Natural killer cell (primary cell): ENCODE results near the gene FAR2. TPM values are rescaled to one million over a fixed set of nuclear protein-coding genes. Genes with fewer than 3 reads are reported as not detected.

ENCODE experiments used
- ATAC-seq, 3 donors: fragments of 150-1000 bp in 2 of 3; fragments of 200-7000 bp in 1 of 3; cut with Tn5 transposase; 1 replicate in 1 of 3; 2 replicates in 2 of 3; pipeline ENCODE4 v1.10.0; 2021; ENCODE audit warnings: mild to moderate bottlenecking in 2 of 3, moderate library complexity in 2 of 3
- DNase-seq, 2 donors: peaks; one replicate each; pipeline versions ENCODE4 v3.0.0 to v3.0.0-alpha.2; 2013 to 2021; ENCODE audit warnings: mixed read lengths in 1 of 2
- H3K27ac ChIP-seq: one replicate; pipeline ENCODE4 v1.5.1; 2013; ENCODE audit warnings: mild to moderate bottlenecking, low read length
- H3K27me3 ChIP-seq: one replicate; pipeline ENCODE4 v1.6.1; 2013; ENCODE audit warnings: low read length; ENCODE audit not compliant: control insufficient read depth, insufficient read depth
- H3K36me3 ChIP-seq: one replicate; pipeline ENCODE4 v1.6.1; 2013; ENCODE audit warnings: low read length; ENCODE audit not compliant: control insufficient read depth, insufficient read depth
- H3K4me1 ChIP-seq: one replicate; pipeline ENCODE4 v1.6.1; 2013; ENCODE audit warnings: low read length; ENCODE audit not compliant: control insufficient read depth, insufficient read depth
- H3K4me3 ChIP-seq: one replicate; pipeline ENCODE4 v1.5.1; 2013; ENCODE audit warnings: low read length
- H3K9me3 ChIP-seq: one replicate; pipeline ENCODE4 v1.6.1; 2013; ENCODE audit warnings: low read length; ENCODE audit not compliant: control insufficient read depth, insufficient read depth
- H3K27ac Mint-ChIP-seq, 2 donors: one replicate each; pipeline ENCODE4 v1.8.0; 2022; ENCODE audit warnings: mild to moderate bottlenecking in 2 of 2, mixed read lengths in 2 of 2, moderate library complexity in 1 of 2
- H3K27me3 Mint-ChIP-seq, 2 donors: one replicate each; pipeline ENCODE4 v1.8.0; 2022; ENCODE audit warnings: low read depth in 2 of 2, mixed read lengths in 2 of 2
- H3K36me3 Mint-ChIP-seq: one replicate; pipeline ENCODE4 v1.8.0; 2022; ENCODE audit warnings: mixed read lengths
- H3K4me1 Mint-ChIP-seq, 2 donors: one replicate each; pipeline ENCODE4 v1.8.0; 2022; ENCODE audit warnings: mixed read lengths in 2 of 2
- H3K4me3 Mint-ChIP-seq: one replicate; pipeline ENCODE4 v1.8.0; 2022; ENCODE audit warnings: mild to moderate bottlenecking, moderate library complexity, mixed read lengths
- H3K9me3 Mint-ChIP-seq, 2 donors: one replicate each; pipeline ENCODE4 v1.8.0; 2022; ENCODE audit warnings: mixed read lengths in 2 of 2
- WGBS: methylation state at CpG from one replicate; pipeline ENCODE4 v1.1.7; 2013; ENCODE audit warnings: missing lambda C conversion rate; ENCODE audit not compliant: insufficient coverage; 5-methylcytosine and 5-hydroxymethylcytosine counted together
- intact Hi-C: fragments of 100-400 bp; cut with micrococcal nuclease; formaldehyde crosslinking; loops from one replicate; pipeline ENCODE4 v1.14.2; 2022
- total RNA-seq, 4 donors: library from RNA; stranded (reverse); fragments of 120-200 nt in 1 of 4; gene quantifications; one replicate each; pipeline versions ENCODE4 v1.2.3 to v1.2.4, GENCODE V29; 2013 to 2022
- TF ChIP-seq, protein P1 (sequence below): fragments of 200-600 bp; IDR thresholded peaks from one replicate; pipeline ENCODE4 v1.8.0; 2022; ENCODE audit warnings: antibody characterized with exemption

The FAR2 gene
- total RNA-seq, 3 donors from 2014 or later (not counting 1 experiment from before 2014, with no cell fraction given): 1.5 to 3.5 (median 1.7) TPM

DNA sequence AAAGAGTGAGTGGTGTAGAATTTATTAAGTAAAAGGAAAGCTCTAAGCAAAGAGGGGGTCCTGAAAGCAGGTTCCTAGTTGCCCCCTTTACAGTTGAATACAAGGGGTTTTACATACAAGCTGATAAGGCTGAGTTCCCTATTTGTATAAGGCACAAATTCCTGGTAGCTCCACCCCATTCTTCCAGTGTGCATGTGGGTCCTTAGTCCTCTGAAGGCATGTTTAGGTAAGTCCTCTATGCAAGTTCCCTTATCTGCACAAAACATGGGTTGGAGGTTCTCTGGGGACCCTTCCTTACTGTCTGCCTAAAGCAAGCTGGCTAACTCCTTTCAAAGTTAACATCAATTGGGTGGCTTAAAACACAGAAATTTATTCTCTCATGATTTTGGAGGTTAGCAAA is 2.9 kb upstream of the FAR2 start:
- Mint-ChIP-seq H3K4me1 (peaks cover 18 to 23% of the 10 kb centered on the region in 2 donors), H3K4me3 (no peak overlapping the region), H3K27me3 (peaks cover 5 to 7% of the 10 kb centered on the region in 2 donors)

DNA sequence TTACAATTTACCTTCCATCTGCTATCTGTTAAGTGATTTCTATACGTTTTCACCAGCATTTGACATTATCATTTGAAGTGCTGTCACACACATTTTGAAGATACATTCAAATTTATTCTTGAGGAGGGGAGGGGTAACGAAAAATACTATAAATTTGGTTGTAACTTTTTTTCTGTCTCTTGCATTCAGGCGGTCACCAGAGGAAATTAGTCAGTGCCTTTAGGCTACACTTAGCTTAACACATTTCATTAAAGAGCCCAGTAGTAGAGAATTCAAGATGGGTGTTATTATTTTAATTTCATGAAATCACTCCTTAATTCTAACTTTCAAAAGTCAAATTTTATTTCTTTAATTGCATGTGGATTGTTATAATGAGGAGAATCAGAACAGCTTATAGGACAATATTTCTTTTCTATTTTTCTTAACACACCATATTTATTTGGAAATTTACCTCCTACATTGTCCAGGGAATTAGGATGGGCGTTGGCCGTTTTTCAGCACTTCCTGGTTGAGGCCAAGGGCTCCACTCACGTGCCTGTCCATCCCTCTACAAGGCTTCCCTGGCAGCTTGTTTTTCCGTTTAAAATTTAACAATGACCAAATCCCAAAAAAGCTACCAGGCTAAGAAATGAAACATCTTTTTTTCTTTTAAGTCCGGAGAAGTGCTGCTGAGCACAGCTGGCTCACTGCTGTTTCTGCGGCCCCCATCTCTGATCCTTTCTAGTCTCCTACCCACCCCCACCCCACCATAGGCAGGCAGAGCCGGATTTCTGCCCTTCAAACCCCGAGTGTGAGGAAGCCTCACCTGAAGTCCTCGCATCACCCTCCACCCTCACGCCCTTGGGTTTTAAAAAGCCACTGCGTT is 1.1 kb upstream of the FAR2 start:
- TF ChIP-seq, protein P1, sequence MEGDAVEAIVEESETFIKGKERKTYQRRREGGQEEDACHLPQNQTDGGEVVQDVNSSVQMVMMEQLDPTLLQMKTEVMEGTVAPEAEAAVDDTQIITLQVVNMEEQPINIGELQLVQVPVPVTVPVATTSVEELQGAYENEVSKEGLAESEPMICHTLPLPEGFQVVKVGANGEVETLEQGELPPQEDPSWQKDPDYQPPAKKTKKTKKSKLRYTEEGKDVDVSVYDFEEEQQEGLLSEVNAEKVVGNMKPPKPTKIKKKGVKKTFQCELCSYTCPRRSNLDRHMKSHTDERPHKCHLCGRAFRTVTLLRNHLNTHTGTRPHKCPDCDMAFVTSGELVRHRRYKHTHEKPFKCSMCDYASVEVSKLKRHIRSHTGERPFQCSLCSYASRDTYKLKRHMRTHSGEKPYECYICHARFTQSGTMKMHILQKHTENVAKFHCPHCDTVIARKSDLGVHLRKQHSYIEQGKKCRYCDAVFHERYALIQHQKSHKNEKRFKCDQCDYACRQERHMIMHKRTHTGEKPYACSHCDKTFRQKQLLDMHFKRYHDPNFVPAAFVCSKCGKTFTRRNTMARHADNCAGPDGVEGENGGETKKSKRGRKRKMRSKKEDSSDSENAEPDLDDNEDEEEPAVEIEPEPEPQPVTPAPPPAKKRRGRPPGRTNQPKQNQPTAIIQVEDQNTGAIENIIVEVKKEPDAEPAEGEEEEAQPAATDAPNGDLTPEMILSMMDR: no peak
- Mint-ChIP-seq H3K4me3 (peak overlapping the region; percentile 97), H3K27me3 (peaks cover 5 to 6% of the 10 kb centered on the region in 2 donors), H3K4me1 (peaks cover 18 to 23% of the 10 kb centered on the region in 2 donors), H3K27ac (peak overlapping the region in 1 of 2 donors; percentile 89), H3K36me3 (no peaks in the 10 kb centered on the region), H3K9me3 (no peaks in the 10 kb centered on the region)
- no peaks in the 10 kb centered on the region for H3K27me3 ChIP-seq
- ATAC-seq (peak in 1 of 3 donors; percentile 25), DNase-seq (peak in 1 of 2 donors; percentile 30)
- 4% methylated on average over 11 of the region's 14 CpGs for WGBS
- no peak overlapping the region for H3K27ac ChIP-seq
- H3K9me3 ChIP-seq: no peaks in the 10 kb centered on the region
- intact Hi-C loops: no loop called here
- H3K4me3 ChIP-seq: peak overlapping the region; percentile 59
- H3K4me1 ChIP-seq: peaks cover 19% of the 10 kb centered on the region
- no peaks in the 10 kb centered on the region for H3K36me3 ChIP-seq

More for the DNA sequence above, 2.9 kb upstream of the FAR2 start:
- Mint-ChIP-seq H3K9me3 (no peaks in the 10 kb centered on the region), H3K36me3 (no peaks in the 10 kb centered on the region), H3K27ac (no peak overlapping the region)
- ATAC-seq: no peak
- no peaks in the 10 kb centered on the region for H3K27me3 ChIP-seq
- no peak overlapping the region for H3K4me3 ChIP-seq
- H3K36me3 ChIP-seq: no peaks in the 10 kb centered on the region
- no peak overlapping the region for H3K27ac ChIP-seq
- intact Hi-C loops: no loop called here
- H3K4me1 ChIP-seq: peaks cover 19% of the 10 kb centered on the region
- TF ChIP-seq, protein P1: no peak
- DNase-seq: no peak
- H3K9me3 ChIP-seq: no peaks in the 10 kb centered on the region

DNA sequence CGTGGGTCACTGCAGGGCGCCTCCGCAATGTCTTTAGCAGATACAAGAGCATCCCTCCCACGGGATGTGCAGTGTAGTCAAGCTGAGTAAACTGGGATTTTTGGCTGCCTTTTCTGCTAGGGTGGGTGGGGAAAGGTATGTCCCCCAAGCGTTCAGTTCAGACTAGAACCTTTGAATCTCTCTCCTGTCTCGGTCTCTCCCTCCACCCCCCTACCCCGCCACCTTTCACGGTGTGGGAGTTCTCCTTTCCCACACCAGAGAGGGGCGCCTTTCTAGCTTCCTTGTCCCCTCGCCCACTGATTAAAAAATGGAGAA is 525 bp upstream of the FAR2 start:
- intact Hi-C loops: no loop called here
- peak overlapping the region; percentile 97 for H3K4me3 Mint-ChIP-seq
- no peaks in the 10 kb centered on the region for H3K36me3 Mint-ChIP-seq
- H3K9me3 Mint-ChIP-seq: no peaks in the 10 kb centered on the region
- 0% methylated on average over 7 of the region's 10 CpGs for WGBS
- Histone ChIP-seq H3K36me3 (no peaks in the 10 kb centered on the region), H3K4me3 (peak overlapping the region; percentile 59), H3K4me1 (peaks cover 19% of the 10 kb centered on the region), H3K27ac (no peak overlapping the region), H3K27me3 (no peaks in the 10 kb centered on the region), H3K9me3 (no peaks in the 10 kb centered on the region)
- H3K27me3 Mint-ChIP-seq: peaks cover under 1 to 5% of the 10 kb centered on the region in 2 donors
- DNase-seq: no peak
- peaks cover 18 to 23% of the 10 kb centered on the region in 2 donors for H3K4me1 Mint-ChIP-seq
- peak; percentile 24 to 45 (median 38) for ATAC-seq
- TF ChIP-seq, protein P1: no peak
- peak overlapping the region; percentile 23 to 89 for H3K27ac Mint-ChIP-seq
